Psoas muscle (tissue), 8 donors: ENCODE results near the gene KISS1R. TPM values are rescaled to one million over a fixed set of nuclear protein-coding genes. Genes with fewer than 3 reads are reported as not detected.

Experiments used
- ATAC-seq, 4 donors: fragments of 200-7000 bp; cut with Tn5 transposase; one replicate each; pipeline ENCODE4 v1.9.1; 2020; ENCODE audit warnings: moderate library complexity in 3 of 4, mild to moderate bottlenecking in 2 of 4
- DNase-seq, 2 donors: peaks; one replicate each; pipeline ENCODE4 v3.0.0-alpha.2; 2020
- H3K27ac ChIP-seq: fragments of 200-600 bp; one replicate; pipeline ENCODE4 v1.8.0; 2022
- H3K27me3 ChIP-seq, 3 donors: fragments of 200-600 bp in 1 of 3; one replicate each; pipeline versions ENCODE4 v1.6.1 to v1.8.0; 2013 to 2022; ENCODE audit warnings: low read length in 2 of 3, mild to moderate bottlenecking in 2 of 3, moderate library complexity in 1 of 3; ENCODE audit not compliant: insufficient read depth in 3 of 3
- H3K36me3 ChIP-seq, 2 donors: fragments of 200-600 bp in 1 of 2; one replicate each; pipeline versions ENCODE4 v1.6.1 to v1.8.0; 2013 to 2022; ENCODE audit warnings: low read depth in 1 of 2, mild to moderate bottlenecking in 1 of 2, moderate library complexity in 1 of 2; ENCODE audit not compliant: insufficient read depth in 1 of 2
- H3K4me1 ChIP-seq: fragments of 200-600 bp; one replicate; pipeline ENCODE4 v1.8.0; 2022
- H3K4me3 ChIP-seq: fragments of 200-600 bp; one replicate; pipeline ENCODE4 v1.8.0; 2022; ENCODE audit warnings: mild to moderate bottlenecking
- H3K9me3 ChIP-seq: fragments of 200-600 bp; one replicate; pipeline ENCODE4 v1.8.0; 2022
- WGBS, 3 donors: extraction: QIAGEN DNeasy Blood & Tissue Kit; methylation state at CpG; one replicate each; pipeline versions ENCODE4 v1.1.6 to v1.1.7; 2013; 5-methylcytosine and 5-hydroxymethylcytosine counted together
- intact Hi-C, 2 donors: fragments of 100-400 bp; cut with DNase I; formaldehyde crosslinking; loops; one replicate each; pipeline versions ENCODE4 v1.11.0 to v1.14.2; 2022
- polyA plus RNA-seq, 3 donors: library from polyadenylated mRNA; stranded (reverse); fragments of 200-250 nt; gene quantifications; one replicate each; pipeline ENCODE4 v1.2.3, GENCODE V29; 2013
- total RNA-seq, 4 donors: library from RNA; stranded (reverse); fragmentation: NEBNext Ultra II Directional in 2 of 4; extraction: Animal tissue kit (Norgen Biotek cat#: 25700) in 2 of 4; gene quantifications; one replicate each; pipeline versions ENCODE4 v1.2.1 to v1.2.4, GENCODE V29; 2021 to 2023
- TF ChIP-seq, protein P1 (sequence below): fragments of 200-600 bp; IDR thresholded peaks from one replicate; pipeline ENCODE4 v1.8.0; 2022; ENCODE audit warnings: antibody characterized with exemption
- donor health status: healthy with polysubstance abuse.
- donor health status: DM: no; HTN: no; CAD: no; lungs with moderate emphysema.
- donor health status: Bipolar disorder and iron deficiency.
- donor health status: healthy.
- donor health status: DM: yes; HTN: yes; CAD: no.
- donor health status: DM: no; HTN: no; CAD: no.
- donor health status: DM: no; HTN: no; CAD: no.
- donor health status: DM: yes; HTN: yes; CAD: no.

KISS1R gene
- total and polyA plus RNA-seq, 7 donors, result 0.16 TPM; not detected in 6

DNA sequence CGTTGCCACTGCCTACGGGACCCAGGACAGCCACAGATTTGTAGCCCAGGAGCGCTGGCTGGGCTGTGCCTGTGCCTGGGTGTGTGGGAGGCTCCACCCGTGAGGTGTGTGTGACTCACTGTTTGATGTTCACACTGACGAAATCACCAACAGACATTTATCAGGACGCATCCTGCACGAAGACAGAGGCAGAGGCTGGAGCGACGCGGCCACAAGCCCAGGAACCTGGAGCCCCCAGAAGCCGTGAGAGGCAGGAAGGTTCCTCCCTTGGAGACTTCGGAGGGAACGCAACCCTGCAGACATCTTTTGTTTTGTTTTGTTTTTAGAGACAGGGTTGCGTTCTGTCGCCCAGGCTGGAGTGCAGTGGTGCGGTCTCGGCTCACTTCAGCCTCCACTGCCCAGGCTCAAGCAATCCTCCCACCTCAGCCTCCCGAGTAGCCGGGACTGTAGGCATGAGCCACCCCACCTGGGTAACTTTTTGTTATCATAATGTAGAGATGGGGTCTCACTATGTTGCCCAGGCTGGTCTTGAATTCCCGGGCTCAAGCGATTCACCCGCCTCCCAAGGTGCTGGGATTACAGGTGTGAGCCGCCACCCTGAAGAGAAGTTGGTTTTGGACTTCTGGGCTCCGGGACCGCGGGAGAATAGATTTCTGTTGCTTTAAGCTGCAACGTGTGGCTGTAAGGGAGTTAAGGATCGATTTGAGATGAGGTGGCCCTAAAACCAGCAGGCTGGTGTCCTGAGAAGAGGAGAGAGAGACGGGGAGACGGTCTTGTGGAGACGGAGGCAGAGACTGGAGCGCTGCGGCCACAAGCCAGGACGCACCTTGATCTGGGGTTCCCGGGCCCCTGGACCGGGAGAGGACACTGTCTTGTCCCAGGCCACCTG is 42.1 kb downstream of the KISS1R start:
- ATAC-seq, result no peak
- Histone ChIP-seq H3K9me3 (no peaks in the 10 kb centered on the region), H3K27ac (no peak overlapping the region), H3K4me1 (no peaks in the 10 kb centered on the region), H3K36me3 (peaks cover 0 to 4% of the 10 kb centered on the region in 2 donors), H3K4me3 (no peak overlapping the region), H3K27me3 (peaks cover 0 to 1% (median 0%) of the 10 kb centered on the region in 3 donors)
- WGBS, 3 donors, result 84 to 86% (median 84%) methylated on average over 35 to 36 of the region's 36 CpGs
- DNase-seq, result no peak
- TF ChIP-seq, protein P1, sequence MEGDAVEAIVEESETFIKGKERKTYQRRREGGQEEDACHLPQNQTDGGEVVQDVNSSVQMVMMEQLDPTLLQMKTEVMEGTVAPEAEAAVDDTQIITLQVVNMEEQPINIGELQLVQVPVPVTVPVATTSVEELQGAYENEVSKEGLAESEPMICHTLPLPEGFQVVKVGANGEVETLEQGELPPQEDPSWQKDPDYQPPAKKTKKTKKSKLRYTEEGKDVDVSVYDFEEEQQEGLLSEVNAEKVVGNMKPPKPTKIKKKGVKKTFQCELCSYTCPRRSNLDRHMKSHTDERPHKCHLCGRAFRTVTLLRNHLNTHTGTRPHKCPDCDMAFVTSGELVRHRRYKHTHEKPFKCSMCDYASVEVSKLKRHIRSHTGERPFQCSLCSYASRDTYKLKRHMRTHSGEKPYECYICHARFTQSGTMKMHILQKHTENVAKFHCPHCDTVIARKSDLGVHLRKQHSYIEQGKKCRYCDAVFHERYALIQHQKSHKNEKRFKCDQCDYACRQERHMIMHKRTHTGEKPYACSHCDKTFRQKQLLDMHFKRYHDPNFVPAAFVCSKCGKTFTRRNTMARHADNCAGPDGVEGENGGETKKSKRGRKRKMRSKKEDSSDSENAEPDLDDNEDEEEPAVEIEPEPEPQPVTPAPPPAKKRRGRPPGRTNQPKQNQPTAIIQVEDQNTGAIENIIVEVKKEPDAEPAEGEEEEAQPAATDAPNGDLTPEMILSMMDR, result no peak
- intact Hi-C loops, result no loop called here

DNA sequence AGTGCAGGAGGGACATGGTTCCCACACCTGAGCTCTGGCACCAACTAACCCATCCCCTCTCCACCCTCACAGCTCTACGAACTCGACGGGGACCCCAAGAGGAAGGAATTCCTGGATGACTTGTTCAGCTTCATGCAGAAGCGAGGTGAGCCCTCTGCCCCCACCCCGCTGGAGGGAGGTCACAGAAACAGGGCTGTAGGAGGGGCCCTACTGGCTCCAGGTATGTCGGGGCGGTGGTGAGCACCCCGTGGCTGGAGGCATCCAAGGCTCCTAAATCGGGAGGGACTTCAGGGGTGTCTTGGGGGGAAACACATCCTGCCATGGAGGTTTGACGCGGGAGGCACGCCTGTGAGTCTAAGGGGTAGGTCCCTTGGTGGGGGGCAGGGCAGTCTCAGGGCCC is 42.9 kb downstream of the KISS1R start:
- ATAC-seq (no peak), DNase-seq (no peak)
- intact Hi-C loops, result no loop called here
- no peaks in the 10 kb centered on the region for H3K27me3 ChIP-seq
- H3K27ac ChIP-seq, result no peak overlapping the region
- no peaks in the 10 kb centered on the region for H3K4me1 ChIP-seq
- TF ChIP-seq, protein P1, result no peak
- H3K4me3 ChIP-seq, result no peak overlapping the region
- H3K9me3 ChIP-seq, result no peaks in the 10 kb centered on the region
- 60 to 78% (median 68%) methylated on average over 12 of the region's 12 CpGs for WGBS, 3 donors
- peaks cover 0 to 8% of the 10 kb centered on the region in 2 donors for H3K36me3 ChIP-seq

DNA sequence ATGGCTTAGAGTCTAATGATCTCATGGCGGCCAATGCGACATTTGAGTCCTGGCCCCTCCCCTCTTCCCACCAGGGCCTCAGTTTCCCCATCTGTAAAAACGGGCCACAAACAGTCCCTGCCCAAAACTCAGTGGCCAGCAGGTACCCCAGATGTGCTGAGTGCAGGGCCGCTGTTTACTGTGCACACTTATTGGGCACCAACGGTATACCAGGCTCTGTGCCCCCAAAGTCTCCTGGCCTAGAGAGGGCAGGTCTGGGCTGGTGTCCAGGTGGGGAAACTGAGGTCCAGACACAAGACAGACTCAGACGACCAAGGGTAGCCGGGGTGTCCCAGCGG is 43.4 kb downstream of the KISS1R start:
- intact Hi-C loops, result no loop called here
- no peaks in the 10 kb centered on the region for H3K27me3 ChIP-seq

DNA sequence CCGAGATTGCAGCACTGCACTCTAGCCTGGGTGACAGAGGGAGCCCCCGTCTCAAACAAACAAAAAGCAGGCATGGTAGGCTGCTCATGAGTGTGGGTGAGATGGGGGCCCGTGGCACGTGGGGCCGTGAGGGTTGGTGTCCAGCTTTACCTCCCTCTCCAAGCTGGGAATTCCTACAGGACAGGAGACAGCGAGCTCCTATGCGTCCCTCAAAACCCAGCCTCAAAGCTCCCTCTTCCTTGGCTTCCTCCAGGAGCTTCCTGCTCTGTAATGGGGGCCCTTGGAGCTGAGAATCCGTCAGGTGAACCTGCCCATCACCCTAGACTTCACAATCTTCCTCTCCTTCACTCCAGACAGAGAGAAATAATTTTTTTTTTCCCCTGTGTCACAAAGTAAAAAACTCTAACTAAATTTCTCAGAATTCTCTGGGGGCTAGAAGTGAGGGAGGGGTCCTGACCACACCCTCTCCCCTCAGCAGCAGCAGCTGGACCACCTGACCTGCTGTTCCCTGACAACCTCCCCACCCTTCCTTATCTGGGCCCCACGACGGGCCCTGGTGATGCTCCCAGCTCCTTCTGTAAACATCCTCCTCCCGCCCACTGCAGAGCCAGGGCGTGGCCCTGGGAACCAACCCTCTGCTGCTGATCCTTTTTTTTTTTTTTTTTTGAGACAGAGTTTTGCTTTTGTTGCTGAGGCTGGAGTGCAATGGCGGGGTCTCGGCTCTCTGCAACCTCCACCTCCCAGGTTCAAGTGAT is 44.9 kb downstream of the KISS1R start:
- Histone ChIP-seq H3K9me3 (no peaks in the 10 kb centered on the region), H3K4me1 (no peaks in the 10 kb centered on the region), H3K36me3 (peaks cover 0 to 15% of the 10 kb centered on the region in 2 donors), H3K4me3 (no peak overlapping the region), H3K27me3 (no peaks in the 10 kb centered on the region), H3K27ac (no peak overlapping the region)
- TF ChIP-seq, protein P1, result no peak
- 77 to 86% (median 85%) methylated on average over 14 of the region's 14 CpGs for WGBS, 3 donors
- intact Hi-C loops, result no loop called here
- ATAC-seq (no peak), DNase-seq (no peak)

More for the DNA sequence above, 43.4 kb downstream of the KISS1R start:
- Histone ChIP-seq H3K36me3 (peaks cover 0 to 9% of the 10 kb centered on the region in 2 donors), H3K4me3 (no peak overlapping the region), H3K4me1 (no peaks in the 10 kb centered on the region), H3K27ac (no peak overlapping the region), H3K9me3 (no peaks in the 10 kb centered on the region)
- WGBS, 3 donors, result 71 to 78% (median 72%) methylated on average over 8 of the region's 8 CpGs
- DNase-seq (no peak), ATAC-seq (no peak)
- TF ChIP-seq, protein P1, result no peak
